OCI-LY7 (cell line): Measurements from ENCODE around the gene RFX8. TPM values are rescaled to one million over a fixed set of nuclear protein-coding genes. Genes with fewer than 3 reads are reported as not detected.
A peak's percentile ranks its signal among the peaks of the same experiment; 100 is the strongest.

Experiments used
- BruUV-seq: library from RNA; stranded (reverse); fragments of 400-500 nt; replicated peaks from 2 replicates; lab custom pipeline; 2021; lab: Mats Ljungman, UMichigan
- CTCF ChIA-PET: fragments of 300-600 bp; sonication (Branson Sonifier 250); formaldehyde crosslinking; loops from one replicate; lab custom pipeline; 2022; ENCODE audit warnings: antibody characterized with exemption; ENCODE audit not compliant: unreplicated experiment; lab: Charles Lee
- POLR2A ChIA-PET: fragments of 300-600 bp; sonication (Branson Sonifier 250); formaldehyde crosslinking; loops from one replicate; lab custom pipeline; 2022; ENCODE audit warnings: antibody characterized with exemption; lab: Charles Lee
- DNase-seq: peaks from one replicate; pipeline ENCODE4 v3.0.0-alpha.2; 2015; ENCODE audit warnings: low spot score
- H2AFZ ChIP-seq: fragments of 200-600 bp; sonication (generic), shearing (Covaris generic); 2 replicates; pipeline ENCODE4 v1.6.1; 2014; ENCODE audit warnings: mild to moderate bottlenecking, antibody characterized with exemption, low read length, moderate library complexity
- H3K27ac ChIP-seq: fragments of 200-600 bp; sonication (generic); 2 replicates; pipeline ENCODE4 v1.5.1; 2014; ENCODE audit warnings: mixed run types, low read depth, mild to moderate bottlenecking, moderate library complexity, low read length, inconsistent platforms; ENCODE audit not compliant: poor library complexity, severe bottlenecking
- H3K36me3 ChIP-seq: fragments of 200-600 bp; sonication (generic); 2 replicates; pipeline ENCODE4 v1.6.1; 2014; ENCODE audit warnings: mild to moderate bottlenecking, antibody characterized with exemption, low read length, moderate library complexity, mixed read lengths; ENCODE audit not compliant: insufficient read depth
- H3K4me1 ChIP-seq: fragments of 200-600 bp; sonication (generic); 2 replicates; pipeline ENCODE4 v1.5.1; 2014; ENCODE audit warnings: mild to moderate bottlenecking, low read length; ENCODE audit not compliant: insufficient read depth, poor library complexity, severe bottlenecking
- H3K4me2 ChIP-seq: fragments of 200-600 bp; sonication (generic); 2 replicates; pipeline ENCODE4 v1.6.1; 2014; ENCODE audit warnings: mild to moderate bottlenecking, low read length
- H3K4me3 ChIP-seq: fragments of 200-600 bp; sonication (generic); 2 replicates; pipeline ENCODE4 v1.5.1; 2014; ENCODE audit warnings: mild to moderate bottlenecking, low read depth, low read length; ENCODE audit not compliant: poor library complexity, severe bottlenecking
- H3K79me2 ChIP-seq: fragments of 200-600 bp; sonication (generic); 2 replicates; pipeline ENCODE4 v1.6.1; 2016; ENCODE audit warnings: low read depth, mild to moderate bottlenecking, low read length, moderate library complexity, mixed read lengths; ENCODE audit not compliant: insufficient read depth
- H3K9me2 ChIP-seq: fragments of 200-600 bp; sonication (generic); 2 replicates; pipeline ENCODE4 v1.6.1; 2016; ENCODE audit warnings: mild to moderate bottlenecking, low read length, mixed read lengths; ENCODE audit not compliant: insufficient read depth
- H3K9me3 ChIP-seq: fragments of 200-600 bp; sonication (generic); 2 replicates; pipeline ENCODE4 v1.6.1; 2014; ENCODE audit warnings: mild to moderate bottlenecking, mixed run types, low read length, mixed read lengths
- H4K20me1 ChIP-seq: fragments of 200-600 bp; sonication (generic); 2 replicates; pipeline ENCODE4 v1.6.1; 2014; ENCODE audit warnings: mild to moderate bottlenecking, antibody characterized with exemption, low read length, moderate library complexity, mixed read lengths; ENCODE audit not compliant: insufficient read depth
- CTCF ChIP-seq: fragments of 200-600 bp; sonication (generic); conservative IDR thresholded peaks from 2 replicates; pipeline ENCODE4 v1.5.1; 2014; ENCODE audit warnings: mild to moderate bottlenecking, antibody characterized with exemption, low read length, moderate library complexity, mixed read lengths
- EZH2phosphoT487 ChIP-seq: fragments of 200-600 bp; sonication (generic); IDR thresholded peaks from 2 replicates; pipeline ENCODE4 v1.6.1; 2018; ENCODE audit warnings: low read depth, borderline replicate concordance, mild to moderate bottlenecking, mixed run types, antibody characterized with exemption, low read length, moderate library complexity, mixed read lengths
- intact Hi-C: fragments of 100-400 bp; cut with micrococcal nuclease; formaldehyde crosslinking; loops from one replicate; pipeline ENCODE4 v1.10.0; 2022; ENCODE audit not compliant: unreplicated experiment
- total RNA-seq, 2 experiments: library from RNA; depleted of rRNA in 1 of 2; stranded (reverse); fragments of >200 nt in 1 of 2; shearing (Covaris generic) in 1 of 2; gene quantifications; 2 replicates each; pipeline ENCODE4 v1.2.3, GENCODE V29; 2014 to 2022

The RFX8 gene
- total RNA-seq, 2 experiments from 2014 or later: not detected

GRCh38 chr2:101415884-101416283, 59.0 kb downstream of the RFX8 start:
- no peaks in the 10 kb centered on the region for H3K36me3 ChIP-seq
- BruUV-seq: no TSS peak
- no peak for DNase-seq
- no peaks in the 10 kb centered on the region for H3K4me1 ChIP-seq
- POLR2A ChIA-PET: no interaction called here
- intact Hi-C loops: no loop called here
- no peaks in the 10 kb centered on the region for H4K20me1 ChIP-seq
- H2AFZ ChIP-seq: no peak overlapping the region
- CTCF ChIA-PET: no interaction called here
- TF ChIP-seq EZH2phosphoT487 (no peak), CTCF (no peak)
- no peak overlapping the region for H3K4me3 ChIP-seq
- H3K4me2 ChIP-seq: no peak overlapping the region
- H3K79me2 ChIP-seq: no peaks in the 10 kb centered on the region
- H3K9me3 ChIP-seq: no peaks in the 10 kb centered on the region
- no peaks in the 10 kb centered on the region for H3K9me2 ChIP-seq
- H3K27ac ChIP-seq: no peak overlapping the region

- Histone ChIP-seq H3K9me3 (no peaks in the 10 kb centered on the region), H3K27ac (no peak overlapping the region), H4K20me1 (no peaks in the 10 kb centered on the region), H3K79me2 (no peaks in the 10 kb centered on the region), H3K36me3 (no peaks in the 10 kb centered on the region), H3K4me2 (no peak overlapping the region), H2AFZ (no peak overlapping the region), H3K9me2 (no peaks in the 10 kb centered on the region), H3K4me3 (no peak overlapping the region), H3K4me1 (no peaks in the 10 kb centered on the region)
- CTCF ChIA-PET: no interaction called here
- POLR2A ChIA-PET: no interaction called here
- intact Hi-C loops: no loop called here
- BruUV-seq: no TSS peak
- TF ChIP-seq EZH2phosphoT487: no peak
- TF ChIP-seq CTCF: peak; percentile 32; the same call in 1 of the 2 replicates
- no peak for DNase-seq
Measured at GRCh38 chr2:101415220-101415619, 59.7 kb downstream of the RFX8 start.

DNA sequence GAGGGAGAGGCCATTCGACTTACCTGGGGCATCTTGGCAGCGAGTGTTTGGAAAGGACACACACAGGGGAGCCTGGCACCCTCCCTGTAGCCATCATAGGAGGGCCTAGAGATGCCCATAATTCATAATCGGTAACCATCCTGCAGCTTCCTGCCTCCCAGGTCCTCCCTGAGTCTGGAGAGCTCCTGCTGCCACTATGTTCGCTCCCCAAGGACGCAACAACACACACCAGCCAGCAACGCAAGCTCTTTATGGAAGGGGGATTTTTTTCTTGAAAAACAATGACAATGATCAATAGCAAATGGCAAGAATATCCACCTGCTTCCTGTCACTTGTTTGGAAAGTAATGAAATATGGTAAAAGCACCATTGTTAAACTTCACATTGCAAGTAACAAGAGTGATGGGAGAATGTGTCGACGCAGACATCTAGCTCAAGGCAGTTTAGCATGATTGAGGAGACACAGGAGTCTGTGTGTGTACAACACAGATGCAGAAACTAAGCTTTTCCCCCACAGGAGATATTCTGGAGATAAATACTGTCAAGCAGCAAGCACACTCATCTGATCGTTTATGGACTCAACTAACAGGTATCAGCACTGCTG, 62.7 kb downstream of the RFX8 start:
- no peak for DNase-seq
- no peak overlapping the region for H3K4me3 ChIP-seq
- no peak overlapping the region for H3K4me2 ChIP-seq
- no peak overlapping the region for H2AFZ ChIP-seq
- no peaks in the 10 kb centered on the region for H3K9me2 ChIP-seq
- no peaks in the 10 kb centered on the region for H3K4me1 ChIP-seq
- no peak overlapping the region for H3K27ac ChIP-seq
- no peaks in the 10 kb centered on the region for H3K36me3 ChIP-seq
- no peaks in the 10 kb centered on the region for H3K79me2 ChIP-seq
- ChIA-PET CTCF (no interaction called here), POLR2A (no interaction called here)
- no peak for TF ChIP-seq CTCF
- no peak for TF ChIP-seq EZH2phosphoT487
- intact Hi-C loops: no loop called here
- BruUV-seq: no TSS peak
- no peaks in the 10 kb centered on the region for H3K9me3 ChIP-seq
- H4K20me1 ChIP-seq: no peaks in the 10 kb centered on the region
